ENCODE measurements around the gene ICOSLG.
"Not testable (repeated sequence)": the region's sequence is repeated elsewhere in the genome, so short reads cannot be mapped to it uniquely, and the experiment has no call there.

Gene ICOSLG

GRCh38 chr21:44175189-44175588, 65.6 kb downstream of the ICOSLG start:
- not testable (repeated sequence) for DNase-seq

All from DMS79 (cell line).